HG02763 (cell line): Measurements from ENCODE around the gene YY1.
"Not testable (repeated sequence)": the region's sequence is repeated elsewhere in the genome, so short reads cannot be mapped to it uniquely, and the experiment has no call there.

Source experiments
- ATAC-seq: cut with Tn5 transposase; IDR thresholded peaks from one replicate; pipeline ENCODE4 v1.9.1; 2021; ENCODE audit warnings: mild to moderate bottlenecking, moderate library complexity; ENCODE audit not compliant: unreplicated experiment

YY1 gene

DNA sequence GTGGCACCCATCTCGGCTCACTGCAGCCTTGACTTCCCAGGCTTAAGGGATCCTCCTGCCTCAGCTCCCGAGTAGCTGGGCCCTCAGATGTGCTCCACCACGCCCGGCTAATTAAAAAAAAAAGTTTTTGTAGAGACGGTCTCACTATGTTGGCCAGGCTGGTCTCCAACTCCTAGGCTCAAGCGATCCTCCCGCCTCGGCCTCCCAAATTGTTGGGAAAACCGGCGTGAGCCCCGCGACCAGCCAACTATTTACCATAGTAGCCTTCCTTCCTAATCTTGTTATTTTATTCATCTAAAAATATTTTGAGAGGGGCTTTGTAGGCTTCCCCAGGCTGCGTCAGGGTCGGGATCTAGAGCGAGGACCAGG, 25.4 kb upstream of the YY1 start:
- ATAC-seq = no peak

GRCh38 chr14:100213956-100214769, 24.8 kb upstream of the YY1 start:
- peak; percentile 90 for ATAC-seq

- no peak for ATAC-seq
Observed at GRCh38 chr14:100214770-100215083, 24.2 kb upstream of the YY1 start.

GRCh38 chr14:100215330-100215885, 23.5 kb upstream of the YY1 start:
- no peak for ATAC-seq

- no peak for ATAC-seq
Observed at GRCh38 chr14:100219126-100219785, 19.7 kb upstream of the YY1 start.

GRCh38 chr14:100221533-100222223, 17.3 kb upstream of the YY1 start:
- ATAC-seq = peak; percentile 82

- peak; percentile 23 for ATAC-seq
Observed at GRCh38 chr14:100222224-100223093, 16.5 kb upstream of the YY1 start.

GRCh38 chr14:100223332-100224201, 15.4 kb upstream of the YY1 start:
- no peak for ATAC-seq

GRCh38 chr14:100224229-100224866, 14.6 kb upstream of the YY1 start:
- no peak for ATAC-seq

- no peak for ATAC-seq
Observed at GRCh38 chr14:100225169-100225568, 13.8 kb upstream of the YY1 start.

DNA sequence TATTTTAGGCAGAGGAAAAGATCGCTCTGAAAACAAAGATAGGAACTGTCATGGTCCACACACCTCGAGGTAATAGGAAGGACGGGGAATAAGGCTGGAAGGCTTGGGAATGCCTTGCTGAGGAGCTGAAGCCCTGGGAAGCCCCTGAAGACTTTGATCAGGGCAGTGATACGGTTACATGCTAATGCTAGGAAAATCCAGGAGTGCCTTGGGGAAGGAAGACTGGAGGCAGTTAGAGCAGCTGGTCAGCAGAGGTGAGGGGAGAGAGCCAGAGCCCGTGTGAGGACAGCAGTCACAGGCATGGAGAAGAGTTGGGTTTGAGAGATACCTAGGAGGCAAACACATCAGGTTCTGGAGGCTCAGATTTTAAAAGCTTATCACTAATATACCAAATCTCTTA, 8.6 kb upstream of the YY1 start:
- ATAC-seq = no peak

DNA sequence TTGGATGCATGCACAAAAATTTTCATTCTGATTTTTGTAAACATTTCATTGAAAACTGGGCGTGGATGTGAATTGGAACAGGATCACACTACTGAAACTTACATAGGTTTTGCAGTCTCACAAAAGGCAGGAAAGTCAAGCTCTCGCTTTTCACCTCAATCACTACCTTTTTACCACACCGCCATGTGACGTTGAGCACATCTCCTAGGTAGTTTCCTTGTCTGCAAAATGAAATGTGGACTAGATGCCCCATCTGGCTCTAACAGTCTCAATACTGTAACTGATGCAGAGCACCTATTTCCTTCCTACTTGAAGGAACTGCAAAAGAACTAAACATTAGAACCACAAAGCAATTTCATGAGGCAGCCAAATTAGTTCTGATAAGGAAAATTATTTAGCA, 4.4 kb upstream of the YY1 start:
- ATAC-seq = no peak

- ATAC-seq = not testable (repeated sequence)
Observed at GRCh38 chr14:100236271-100236818, 2.6 kb upstream of the YY1 start.

- no peak for ATAC-seq
Observed at GRCh38 chr14:100236881-100237280, 2.1 kb upstream of the YY1 start.

GRCh38 chr14:100237735-100238418, 1.1 kb upstream of the YY1 start:
- ATAC-seq = no peak

GRCh38 chr14:100239211-100239839, 381 bp downstream of the YY1 start:
- no peak for ATAC-seq

- ATAC-seq = peak; percentile 37
Observed at GRCh38 chr14:100239840-100240667, 1.1 kb downstream of the YY1 start.
